Activated CD8-positive, alpha-beta T cell treated with anti-CD3 and anti-CD28 coated beads for 36 hours (primary cell): ENCODE data around the gene CCNG2. TPM values are rescaled to one million over a fixed set of nuclear protein-coding genes. Genes with fewer than 3 reads are reported as not detected.

Source experiments
- ATAC-seq: fragments of 200-7000 bp; cut with Tn5 transposase; one replicate; pipeline ENCODE4 v1.10.0; 2021; ENCODE audit warnings: mild to moderate bottlenecking, moderate library complexity
- CTCF ChIA-PET: fragments of 350-600 bp; sonication (Branson Sonifier 250); formaldehyde crosslinking; loops from one replicate; lab custom pipeline; 2021; ENCODE audit warnings: antibody characterized with exemption; lab: Charles Lee
- POLR2A ChIA-PET: fragments of 350-600 bp; sonication (Branson Sonifier 250); formaldehyde crosslinking; loops from one replicate; lab custom pipeline; 2021; ENCODE audit warnings: antibody characterized with exemption; lab: Charles Lee
- DNase-seq: peaks from one replicate; pipeline ENCODE4 v3.0.0-alpha.2; 2020
- H3K27ac Mint-ChIP-seq: one replicate; pipeline ENCODE4 v1.8.0; 2021; ENCODE audit warnings: mild to moderate bottlenecking, mixed read lengths
- H3K27me3 Mint-ChIP-seq: one replicate; pipeline ENCODE4 v1.8.0; 2021; ENCODE audit warnings: mixed read lengths
- H3K36me3 Mint-ChIP-seq: one replicate; pipeline ENCODE4 v1.8.0; 2021; ENCODE audit warnings: low read depth, mixed read lengths
- H3K4me1 Mint-ChIP-seq: one replicate; pipeline ENCODE4 v1.8.0; 2021; ENCODE audit warnings: low read depth, mixed read lengths
- H3K4me3 Mint-ChIP-seq: one replicate; pipeline ENCODE4 v1.8.0; 2021; ENCODE audit warnings: mild to moderate bottlenecking, moderate library complexity, mixed read lengths
- H3K9me3 Mint-ChIP-seq: one replicate; pipeline ENCODE4 v1.8.0; 2021; ENCODE audit warnings: mixed read lengths
- intact Hi-C: fragments of 100-400 bp; cut with micrococcal nuclease; formaldehyde crosslinking; loops from one replicate; pipeline ENCODE4 v1.10.0; 2022
- total RNA-seq, 2 experiments: library from RNA; stranded (reverse); gene quantifications; one replicate each; pipeline ENCODE4 v1.2.3, GENCODE V29; 2021
- TF ChIP-seq, protein P1 (sequence below): fragments of 200-600 bp; IDR thresholded peaks from one replicate; pipeline ENCODE4 v1.8.0; 2022; ENCODE audit warnings: antibody characterized with exemption, mild to moderate bottlenecking

The CCNG2 gene
- total RNA-seq, 2 experiments from 2014 or later: 54.3 to 55.5 TPM

DNA sequence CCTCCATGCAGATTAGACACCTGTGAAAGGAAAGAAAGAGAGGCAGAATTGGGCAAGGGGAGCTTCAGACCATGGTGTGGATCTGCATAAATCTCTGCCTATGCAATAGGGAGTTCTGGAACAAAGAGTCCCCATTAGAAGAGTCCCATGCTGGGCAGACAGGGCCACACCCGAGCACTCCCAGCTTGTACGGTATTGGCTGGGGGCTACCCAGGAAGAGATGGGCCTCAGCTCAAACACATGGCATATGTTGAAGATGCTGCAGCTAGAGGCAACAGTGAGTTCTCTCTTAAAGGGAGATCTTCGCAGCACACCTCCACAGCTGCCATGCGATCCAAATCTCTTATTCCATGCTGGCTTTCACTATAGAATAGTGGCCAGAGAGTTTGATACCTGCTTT is 24.7 kb downstream of the CCNG2 start:
- intact Hi-C loops: no loop called here
- H3K9me3 Mint-ChIP-seq: no peaks in the 10 kb centered on the region
- no peak overlapping the region for H3K27ac Mint-ChIP-seq
- no peak for ATAC-seq
- H3K36me3 Mint-ChIP-seq: no peaks in the 10 kb centered on the region
- no peaks in the 10 kb centered on the region for H3K4me1 Mint-ChIP-seq
- no peak for DNase-seq
- no peak overlapping the region for H3K4me3 Mint-ChIP-seq
- peaks cover 4% of the 10 kb centered on the region for H3K27me3 Mint-ChIP-seq
- ChIA-PET POLR2A (no interaction called here), CTCF (interaction anchor here (4.6 kb wide), 1 partner anchor 22 kb away, joined by 21 read pairs; no protein-coding TSS in a partner anchor)
- TF ChIP-seq, protein P1, sequence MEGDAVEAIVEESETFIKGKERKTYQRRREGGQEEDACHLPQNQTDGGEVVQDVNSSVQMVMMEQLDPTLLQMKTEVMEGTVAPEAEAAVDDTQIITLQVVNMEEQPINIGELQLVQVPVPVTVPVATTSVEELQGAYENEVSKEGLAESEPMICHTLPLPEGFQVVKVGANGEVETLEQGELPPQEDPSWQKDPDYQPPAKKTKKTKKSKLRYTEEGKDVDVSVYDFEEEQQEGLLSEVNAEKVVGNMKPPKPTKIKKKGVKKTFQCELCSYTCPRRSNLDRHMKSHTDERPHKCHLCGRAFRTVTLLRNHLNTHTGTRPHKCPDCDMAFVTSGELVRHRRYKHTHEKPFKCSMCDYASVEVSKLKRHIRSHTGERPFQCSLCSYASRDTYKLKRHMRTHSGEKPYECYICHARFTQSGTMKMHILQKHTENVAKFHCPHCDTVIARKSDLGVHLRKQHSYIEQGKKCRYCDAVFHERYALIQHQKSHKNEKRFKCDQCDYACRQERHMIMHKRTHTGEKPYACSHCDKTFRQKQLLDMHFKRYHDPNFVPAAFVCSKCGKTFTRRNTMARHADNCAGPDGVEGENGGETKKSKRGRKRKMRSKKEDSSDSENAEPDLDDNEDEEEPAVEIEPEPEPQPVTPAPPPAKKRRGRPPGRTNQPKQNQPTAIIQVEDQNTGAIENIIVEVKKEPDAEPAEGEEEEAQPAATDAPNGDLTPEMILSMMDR: no peak

- POLR2A ChIA-PET: no interaction called here
These were observed 26.9 kb downstream of the CCNG2 start for GRCh38 chr4:77183777-77184420.

GRCh38 chr4:77184974-77185373 is 28.0 kb downstream of the CCNG2 start:
- H3K36me3 Mint-ChIP-seq: no peaks in the 10 kb centered on the region
- no peak overlapping the region for H3K27ac Mint-ChIP-seq
- TF ChIP-seq, protein P1: no peak
- ChIA-PET CTCF (interaction anchor here (1.6 kb wide), 1 partner anchor 19 kb away, joined by 10 read pairs; no protein-coding TSS in a partner anchor), POLR2A (no interaction called here)
- intact Hi-C loops: no loop called here
- peaks cover 2% of the 10 kb centered on the region for H3K27me3 Mint-ChIP-seq
- DNase-seq (no peak), ATAC-seq (no peak)
- H3K4me1 Mint-ChIP-seq: no peaks in the 10 kb centered on the region
- no peaks in the 10 kb centered on the region for H3K9me3 Mint-ChIP-seq
- no peak overlapping the region for H3K4me3 Mint-ChIP-seq

More at GRCh38 chr4:77183777-77184420, 26.9 kb downstream of the CCNG2 start:
- H3K4me1 Mint-ChIP-seq: no peaks in the 10 kb centered on the region
- TF ChIP-seq, protein P1: no peak
- ATAC-seq (no peak), DNase-seq (no peak)
- CTCF ChIA-PET: interaction anchor here (1.0 kb wide), 1 partner anchor 19 kb away, joined by 3 read pairs; no protein-coding TSS in a partner anchor
- H3K9me3 Mint-ChIP-seq: no peaks in the 10 kb centered on the region
- peaks cover 2% of the 10 kb centered on the region for H3K27me3 Mint-ChIP-seq
- intact Hi-C loops: no loop called here
- no peak overlapping the region for H3K4me3 Mint-ChIP-seq
- H3K27ac Mint-ChIP-seq: no peak overlapping the region
- no peaks in the 10 kb centered on the region for H3K36me3 Mint-ChIP-seq

- ChIA-PET POLR2A (no interaction called here), CTCF (interaction anchor here (1.6 kb wide), 1 partner anchor 18 kb away, joined by 10 read pairs; no protein-coding TSS in a partner anchor)
- DNase-seq: no peak
- TF ChIP-seq, protein P1: no peak
- Mint-ChIP-seq H3K27ac (no peak overlapping the region), H3K4me1 (no peaks in the 10 kb centered on the region), H3K4me3 (no peak overlapping the region), H3K27me3 (peaks cover 2% of the 10 kb centered on the region), H3K36me3 (no peaks in the 10 kb centered on the region), H3K9me3 (no peaks in the 10 kb centered on the region)
- ATAC-seq: no peak
- intact Hi-C loops: no loop called here
These were observed 28.7 kb downstream of the CCNG2 start for GRCh38 chr4:77185686-77186085.

DNA sequence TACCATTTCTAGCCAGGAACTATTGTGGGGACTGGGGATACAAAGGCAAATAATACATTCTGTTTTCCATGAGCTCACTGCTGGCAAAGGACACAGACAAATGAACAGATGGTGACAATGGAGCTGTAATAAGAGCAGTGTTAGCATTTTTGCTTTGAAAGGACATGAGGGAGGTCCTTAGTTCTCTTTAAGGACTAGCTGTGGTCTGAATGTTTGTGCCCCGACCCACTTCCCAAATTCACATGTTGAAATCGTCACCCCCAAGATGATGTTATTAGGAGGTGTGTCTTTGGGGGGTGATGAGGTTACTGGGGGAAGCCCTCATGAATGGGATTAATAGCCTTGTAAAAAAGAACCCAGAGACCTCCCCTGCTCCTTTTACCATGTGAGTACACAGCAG is 30.3 kb downstream of the CCNG2 start:
- H3K4me3 Mint-ChIP-seq: no peak overlapping the region
- H3K9me3 Mint-ChIP-seq: no peaks in the 10 kb centered on the region
- no peaks in the 10 kb centered on the region for H3K36me3 Mint-ChIP-seq
- ChIA-PET CTCF (interaction anchor here (1.7 kb wide), 1 partner anchor 16 kb away, joined by 5 read pairs; no protein-coding TSS in a partner anchor), POLR2A (no interaction called here)
- DNase-seq (no peak), ATAC-seq (no peak)
- H3K27me3 Mint-ChIP-seq: peaks cover 3% of the 10 kb centered on the region
- H3K27ac Mint-ChIP-seq: no peak overlapping the region
- no peaks in the 10 kb centered on the region for H3K4me1 Mint-ChIP-seq
- TF ChIP-seq, protein P1: no peak
- intact Hi-C loops: no loop called here
